ENCODE data around the gene PANK4. TPM values are rescaled to one million over a fixed set of nuclear protein-coding genes. Genes with fewer than 3 reads are reported as not detected.

The PANK4 gene
- total RNA-seq, 2 experiments from 2014 or later, result 86.5 to 88.9 TPM

- peaks cover 3% of the 10 kb centered on the region for H3K4me1 Mint-ChIP-seq
- H3K4me3 Mint-ChIP-seq, result no peak overlapping the region
- POLR2A ChIA-PET, result interaction anchor here (1.9 to 11.0 kb wide), 2 partner anchors 8 to 21 kb away, joined by 9 to 231 read pairs; partner anchors contain the start of genes PRXL2B and TNFRSF14
- peak overlapping the region; percentile 61 for H3K27ac Mint-ChIP-seq
- H3K9me3 Mint-ChIP-seq, result no peaks in the 10 kb centered on the region
- DNase-seq (no peak), ATAC-seq (ENCODE audit: low read depth) (no peak)
- peaks cover 2% of the 10 kb centered on the region for H3K36me3 Mint-ChIP-seq
- no peaks in the 10 kb centered on the region for H3K27me3 Mint-ChIP-seq
Measured at GRCh38 chr1:2564006-2564814, 37.8 kb upstream of the PANK4 start.

- POLR2A ChIA-PET, result interaction anchor here (0.7 to 11.0 kb wide), 2 partner anchors 9 to 22 kb away, joined by 3 to 231 read pairs; partner anchors contain the start of gene PRXL2B
- DNase-seq (no peak), ATAC-seq (ENCODE audit: low read depth) (no peak)
- H3K27ac Mint-ChIP-seq, result no peak overlapping the region
- peaks cover 4% of the 10 kb centered on the region for H3K36me3 Mint-ChIP-seq
- no peak overlapping the region for H3K4me3 Mint-ChIP-seq
- H3K4me1 Mint-ChIP-seq, result peaks cover 4% of the 10 kb centered on the region
- no peaks in the 10 kb centered on the region for H3K27me3 Mint-ChIP-seq
- no peaks in the 10 kb centered on the region for H3K9me3 Mint-ChIP-seq
Measured at GRCh38 chr1:2563205-2563604, 36.8 kb upstream of the PANK4 start.

- Mint-ChIP-seq H3K27me3 (no peaks in the 10 kb centered on the region), H3K4me1 (peaks cover 9% of the 10 kb centered on the region), H3K9me3 (no peaks in the 10 kb centered on the region), H3K36me3 (peaks cover 4% of the 10 kb centered on the region), H3K27ac (no peak overlapping the region), H3K4me3 (no peak overlapping the region)
- POLR2A ChIA-PET, result interaction anchor here (1.5 to 11.0 kb wide), 3 partner anchors 12 to 23 kb away, joined by 4 to 231 read pairs (median 15); partner anchors contain the start of gene PRXL2B
- ATAC-seq (ENCODE audit: low read depth) (peak; percentile 46), DNase-seq (no peak)
Measured at GRCh38 chr1:2561898-2562895, 35.8 kb upstream of the PANK4 start.

GRCh38 chr1:2561446-2561845 lies 35.0 kb upstream of the PANK4 start:
- no peaks in the 10 kb centered on the region for H3K9me3 Mint-ChIP-seq
- peaks cover 9% of the 10 kb centered on the region for H3K4me1 Mint-ChIP-seq
- POLR2A ChIA-PET, result interaction anchor here (1.3 to 11.0 kb wide), 5 partner anchors 13 to 24 kb away, joined by 4 to 231 read pairs (median 4); partner anchors contain the start of gene PRXL2B
- H3K27ac Mint-ChIP-seq, result peak overlapping the region; percentile 77
- H3K36me3 Mint-ChIP-seq, result peaks cover 8% of the 10 kb centered on the region
- DNase-seq (no peak), ATAC-seq (ENCODE audit: low read depth) (no peak)
- no peak overlapping the region for H3K4me3 Mint-ChIP-seq
- H3K27me3 Mint-ChIP-seq, result no peaks in the 10 kb centered on the region

DNA sequence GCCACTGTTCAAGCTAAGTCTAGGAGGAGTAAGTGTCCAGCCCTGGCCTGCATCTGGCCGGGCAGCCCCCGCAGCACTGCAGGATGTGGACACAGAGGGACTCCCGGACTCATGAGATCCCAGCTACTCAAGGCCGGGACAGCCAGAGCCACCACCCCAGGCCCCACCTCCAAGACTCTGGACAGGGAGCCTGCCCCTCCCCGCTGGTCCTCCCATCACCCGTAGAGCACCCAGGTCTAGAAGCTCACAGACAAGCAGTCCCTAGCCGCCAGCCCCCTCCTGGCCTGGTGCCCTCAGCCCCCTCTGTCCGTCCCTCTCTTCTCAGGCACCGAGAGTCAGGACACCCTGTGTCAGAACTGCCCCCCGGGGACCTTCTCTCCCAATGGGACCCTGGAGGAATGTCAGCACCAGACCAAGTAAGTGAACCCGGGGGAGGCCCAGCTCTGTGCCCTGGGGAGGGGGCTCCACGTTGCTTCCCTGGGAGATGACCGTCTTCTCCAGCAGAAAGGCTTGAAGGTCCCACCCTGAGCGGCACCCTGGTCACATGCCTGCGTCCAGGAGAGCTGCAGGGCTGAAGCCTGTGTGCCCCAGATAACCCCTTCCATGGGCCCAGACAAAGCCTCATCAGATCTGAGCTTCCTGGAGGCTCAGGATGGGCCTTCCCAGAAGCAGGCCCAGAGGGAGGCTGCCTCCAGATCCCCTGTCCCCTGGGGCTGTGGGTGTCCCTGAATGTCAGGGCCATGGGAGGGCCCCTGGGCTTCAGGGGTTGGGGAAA lies 34.1 kb upstream of the PANK4 start:
- no peak for ATAC-seq (ENCODE audit: low read depth)
- Mint-ChIP-seq H3K9me3 (no peaks in the 10 kb centered on the region), H3K4me1 (peaks cover 11% of the 10 kb centered on the region), H3K36me3 (peaks cover 12% of the 10 kb centered on the region), H3K27me3 (no peaks in the 10 kb centered on the region), H3K4me3 (no peak overlapping the region), H3K27ac (peak overlapping the region; percentile 30)
- POLR2A ChIA-PET, result interaction anchor here (1.3 to 11.0 kb wide), 5 partner anchors 12 to 25 kb away, joined by 4 to 231 read pairs (median 4); partner anchors contain the start of gene PRXL2B
- no peak for DNase-seq

DNA sequence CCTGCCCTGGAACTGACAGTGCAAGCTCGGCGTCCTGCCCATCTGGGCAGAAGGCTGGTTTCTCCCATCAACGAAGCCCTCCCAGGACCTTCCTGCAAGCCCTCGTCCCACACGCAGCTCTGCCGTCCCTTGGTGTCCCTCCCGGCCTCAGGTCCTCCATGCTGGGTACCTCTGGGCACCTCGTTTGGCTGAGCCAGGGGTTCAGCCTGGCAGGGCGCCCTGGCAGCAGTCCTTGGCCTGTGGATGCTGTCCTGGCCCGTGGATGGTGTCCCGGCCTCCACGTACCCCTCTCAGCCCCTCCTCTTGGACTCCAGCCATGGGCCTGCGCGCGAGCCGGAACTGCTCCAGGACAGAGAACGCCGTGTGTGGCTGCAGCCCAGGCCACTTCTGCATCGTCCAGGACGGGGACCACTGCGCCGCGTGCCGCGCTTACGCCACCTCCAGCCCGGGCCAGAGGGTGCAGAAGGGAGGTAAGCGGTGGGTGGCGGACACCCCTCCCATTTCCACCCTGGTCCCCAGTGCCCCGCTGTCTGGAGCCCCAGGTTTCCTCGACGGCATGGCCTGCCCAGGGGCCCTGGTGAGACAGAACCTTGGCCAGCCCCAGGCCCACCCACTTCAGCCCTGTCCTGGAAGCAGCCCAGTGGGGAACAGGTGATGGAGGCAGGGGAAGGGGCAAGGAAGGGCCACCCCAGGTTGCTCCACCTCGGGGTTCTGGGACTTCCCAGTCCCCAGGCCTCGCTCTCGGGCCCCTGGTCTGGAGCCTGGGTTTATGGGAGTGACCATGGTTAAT lies 33.3 kb upstream of the PANK4 start:
- Mint-ChIP-seq H3K4me1 (peaks cover 14% of the 10 kb centered on the region), H3K36me3 (peaks cover 12% of the 10 kb centered on the region), H3K27ac (no peak overlapping the region), H3K4me3 (no peak overlapping the region), H3K27me3 (no peaks in the 10 kb centered on the region), H3K9me3 (no peaks in the 10 kb centered on the region)
- DNase-seq (no peak), ATAC-seq (ENCODE audit: low read depth) (no peak)
- POLR2A ChIA-PET, result interaction anchor here (1.5 to 11.0 kb wide), 5 partner anchors 11 to 26 kb away, joined by 4 to 231 read pairs (median 68); partner anchors contain the start of gene PRXL2B

DNA sequence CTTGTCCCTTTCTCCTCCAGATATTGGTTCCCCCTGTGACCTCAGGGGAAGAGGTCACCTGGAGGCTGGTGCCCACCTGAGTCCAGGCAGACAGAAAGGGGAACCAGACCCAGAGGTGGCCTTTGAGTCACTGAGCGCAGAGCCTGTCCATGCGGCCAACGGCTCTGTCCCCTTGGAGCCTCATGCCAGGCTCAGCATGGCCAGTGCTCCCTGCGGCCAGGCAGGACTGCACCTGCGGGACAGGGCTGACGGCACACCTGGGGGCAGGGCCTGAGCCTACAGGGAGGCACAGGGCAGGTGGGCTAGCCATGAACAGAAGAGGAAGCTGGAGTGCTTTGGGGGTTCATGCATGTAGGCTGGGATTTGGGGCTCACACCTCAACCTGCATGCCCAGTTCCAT lies 32.5 kb upstream of the PANK4 start:
- Mint-ChIP-seq H3K27me3 (no peaks in the 10 kb centered on the region), H3K27ac (peak overlapping the region; percentile 75), H3K9me3 (no peaks in the 10 kb centered on the region), H3K36me3 (peaks cover 12% of the 10 kb centered on the region), H3K4me1 (peaks cover 20% of the 10 kb centered on the region), H3K4me3 (peak overlapping the region; percentile 47)
- ATAC-seq (ENCODE audit: low read depth), result no peak
- DNase-seq, result no peak
- POLR2A ChIA-PET, result interaction anchor here (1.5 to 11.0 kb wide), 4 partner anchors 12 to 27 kb away, joined by 4 to 231 read pairs (median 70); partner anchors contain the start of gene PRXL2B

GRCh38 chr1:2558420-2558819 lies 32.0 kb upstream of the PANK4 start:
- Mint-ChIP-seq H3K9me3 (no peaks in the 10 kb centered on the region), H3K27me3 (no peaks in the 10 kb centered on the region), H3K4me1 (peaks cover 22% of the 10 kb centered on the region), H3K36me3 (peaks cover 12% of the 10 kb centered on the region), H3K4me3 (peak overlapping the region; percentile 98), H3K27ac (peak overlapping the region; percentile 75)
- DNase-seq (no peak), ATAC-seq (ENCODE audit: low read depth) (no peak)
- POLR2A ChIA-PET, result interaction anchor here (0.8 to 11.0 kb wide), 5 partner anchors 12 to 27 kb away, joined by 3 to 231 read pairs (median 68); partner anchors contain the start of gene PRXL2B

GRCh38 chr1:2557482-2558400 lies 31.3 kb upstream of the PANK4 start:
- H3K36me3 Mint-ChIP-seq, result peaks cover 12% of the 10 kb centered on the region
- POLR2A ChIA-PET, result interaction anchor here (0.8 to 11.0 kb wide), 12 partner anchors 7 to 142 kb away, joined by 3 to 231 read pairs (median 11); partner anchors contain the start of genes PANK4 and PRXL2B
- H3K4me3 Mint-ChIP-seq, result peak overlapping the region; percentile 98
- no peaks in the 10 kb centered on the region for H3K9me3 Mint-ChIP-seq
- peak overlapping the region; percentile 99 for H3K27ac Mint-ChIP-seq
- DNase-seq (no peak), ATAC-seq (ENCODE audit: low read depth) (no peak)
- no peaks in the 10 kb centered on the region for H3K27me3 Mint-ChIP-seq
- H3K4me1 Mint-ChIP-seq, result peaks cover 22% of the 10 kb centered on the region

GRCh38 chr1:2556678-2557481 lies 30.5 kb upstream of the PANK4 start:
- Mint-ChIP-seq H3K27me3 (no peaks in the 10 kb centered on the region), H3K4me3 (peak overlapping the region; percentile 98), H3K36me3 (peaks cover 12% of the 10 kb centered on the region), H3K27ac (peak overlapping the region; percentile 99), H3K9me3 (no peaks in the 10 kb centered on the region), H3K4me1 (peaks cover 22% of the 10 kb centered on the region)
- DNase-seq, result peak; percentile 81
- POLR2A ChIA-PET, result interaction anchor here (0.8 to 11.0 kb wide), 21 partner anchors 8 to 424 kb away, joined by 3 to 231 read pairs (median 7); partner anchors contain the start of genes FAAP20, MORN1, PANK4 and PRXL2B
- ATAC-seq (ENCODE audit: low read depth), result peak; percentile 7

Measured in activated naive CD8-positive, alpha-beta T cell treated with anti-CD3 and anti-CD28 coated beads, Interleukin-2, amount 10 ng/mL, durations not matched to agents 7 days and 5 days (primary cell).